ENCODE results near the gene PLCG2.

GRCh38 chr16:81987121-81987520 lies 208.0 kb downstream of the PLCG2 start:
- TF ChIP-seq, protein P1, sequence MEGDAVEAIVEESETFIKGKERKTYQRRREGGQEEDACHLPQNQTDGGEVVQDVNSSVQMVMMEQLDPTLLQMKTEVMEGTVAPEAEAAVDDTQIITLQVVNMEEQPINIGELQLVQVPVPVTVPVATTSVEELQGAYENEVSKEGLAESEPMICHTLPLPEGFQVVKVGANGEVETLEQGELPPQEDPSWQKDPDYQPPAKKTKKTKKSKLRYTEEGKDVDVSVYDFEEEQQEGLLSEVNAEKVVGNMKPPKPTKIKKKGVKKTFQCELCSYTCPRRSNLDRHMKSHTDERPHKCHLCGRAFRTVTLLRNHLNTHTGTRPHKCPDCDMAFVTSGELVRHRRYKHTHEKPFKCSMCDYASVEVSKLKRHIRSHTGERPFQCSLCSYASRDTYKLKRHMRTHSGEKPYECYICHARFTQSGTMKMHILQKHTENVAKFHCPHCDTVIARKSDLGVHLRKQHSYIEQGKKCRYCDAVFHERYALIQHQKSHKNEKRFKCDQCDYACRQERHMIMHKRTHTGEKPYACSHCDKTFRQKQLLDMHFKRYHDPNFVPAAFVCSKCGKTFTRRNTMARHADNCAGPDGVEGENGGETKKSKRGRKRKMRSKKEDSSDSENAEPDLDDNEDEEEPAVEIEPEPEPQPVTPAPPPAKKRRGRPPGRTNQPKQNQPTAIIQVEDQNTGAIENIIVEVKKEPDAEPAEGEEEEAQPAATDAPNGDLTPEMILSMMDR (IDR thresholded peaks at IDR 0.05; ENCODE audit: low read depth, low read length): no peak
- TF ChIP-seq EZH2phosphoT487 (IDR thresholded peaks at IDR 0.05; ENCODE audit: low read depth): no peak

Data from OCI-LY3 (cell line).